Right kidney (tissue), 9 donors: Measurements from ENCODE around the gene IP6K1.
"Not testable (repeated sequence)": the region's sequence is repeated elsewhere in the genome, so short reads cannot be mapped to it uniquely, and the experiment has no call there.

Experiments
- DNase-seq: peaks from one replicate; pipeline ENCODE4 v3.0.0-alpha.2; 2016
- long read RNA-seq, 8 donors: transcript quantifications; one replicate each; lab custom pipeline, GENCODE V29; 2026

IP6K1 gene
- long read RNA-seq, donor 1, full-length matches to known transcripts = 12 of 12 reads
- long read RNA-seq, donor 1, partial matches to known transcripts = 0 of 12 reads
- long read RNA-seq, donor 1, other reads (novel, unspliced or antisense) = 0 of 12 reads
- long read RNA-seq, donor 2, full-length matches to known transcripts = 2 of 2 reads
- long read RNA-seq, donor 2, partial matches to known transcripts = 0 of 2 reads
- long read RNA-seq, donor 2, other reads (novel, unspliced or antisense) = 0 of 2 reads
- long read RNA-seq, donor 3, full-length matches to known transcripts = 11 of 11 reads
- long read RNA-seq, donor 3, partial matches to known transcripts = 0 of 11 reads
- long read RNA-seq, donor 3, other reads (novel, unspliced or antisense) = 0 of 11 reads
- long read RNA-seq, donor 4, full-length matches to known transcripts = 14 of 14 reads
- long read RNA-seq, donor 4, partial matches to known transcripts = 0 of 14 reads
- long read RNA-seq, donor 4, other reads (novel, unspliced or antisense) = 0 of 14 reads
- long read RNA-seq, donor 5, full-length matches to known transcripts = 11 of 11 reads
- long read RNA-seq, donor 5, partial matches to known transcripts = 0 of 11 reads
- long read RNA-seq, donor 5, other reads (novel, unspliced or antisense) = 0 of 11 reads
- long read RNA-seq, donor 6, full-length matches to known transcripts = 11 of 11 reads
- long read RNA-seq, donor 6, partial matches to known transcripts = 0 of 11 reads
- long read RNA-seq, donor 6, other reads (novel, unspliced or antisense) = 0 of 11 reads
- long read RNA-seq, donor 7, full-length matches to known transcripts = 17 of 17 reads
- long read RNA-seq, donor 7, partial matches to known transcripts = 0 of 17 reads
- long read RNA-seq, donor 7, other reads (novel, unspliced or antisense) = 0 of 17 reads
- long read RNA-seq, donor 8, full-length matches to known transcripts = 12 of 12 reads
- long read RNA-seq, donor 8, partial matches to known transcripts = 0 of 12 reads
- long read RNA-seq, donor 8, other reads (novel, unspliced or antisense) = 0 of 12 reads

DNA sequence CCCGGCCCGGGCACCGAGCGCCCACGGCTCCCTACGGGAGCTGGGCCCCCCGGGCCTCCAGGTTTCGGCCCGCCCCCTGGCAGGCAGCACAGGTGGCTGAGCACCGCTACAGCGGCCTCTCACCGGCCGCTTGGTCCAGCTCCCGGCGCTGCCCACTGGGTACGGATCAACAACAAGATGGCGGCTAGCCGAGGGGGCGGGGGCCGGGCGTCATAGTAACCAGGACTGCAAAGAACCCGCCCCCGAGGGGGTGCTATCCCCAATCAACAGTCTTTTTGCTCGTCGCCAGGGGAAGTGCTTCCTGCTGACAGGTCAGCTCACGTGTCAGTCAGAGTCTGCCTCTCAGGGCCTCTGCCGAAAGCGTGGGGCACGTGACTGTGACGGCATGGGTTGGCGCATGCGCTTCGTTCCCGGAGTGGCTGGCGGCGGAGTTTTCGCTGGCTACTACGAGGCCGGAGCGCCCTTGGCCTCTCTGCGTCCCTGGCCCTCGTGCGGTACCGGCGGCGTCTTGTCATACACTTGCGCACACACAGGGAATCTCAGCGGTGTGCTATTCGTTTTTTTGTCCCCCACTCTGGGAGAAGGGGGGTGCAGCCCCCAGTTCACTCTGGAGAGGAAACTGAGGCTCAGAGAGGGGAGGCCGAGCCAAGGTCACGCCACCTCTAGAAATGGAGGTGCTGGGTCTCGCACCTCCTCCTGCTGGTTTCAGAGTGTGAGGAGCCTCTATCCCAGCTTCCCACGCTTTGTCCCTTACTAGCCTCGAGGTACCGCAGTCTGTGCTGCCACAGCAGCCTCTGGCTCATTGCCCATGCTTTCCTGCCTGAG lies at the start of gene IP6K1:
Gene IP6K1 (minus strand): TSS at position 186 of the 825 bp plus-strand sequence. CDS start 38,502 bp downstream, outside the sequence.
- DNase-seq = peak; percentile 98

DNA sequence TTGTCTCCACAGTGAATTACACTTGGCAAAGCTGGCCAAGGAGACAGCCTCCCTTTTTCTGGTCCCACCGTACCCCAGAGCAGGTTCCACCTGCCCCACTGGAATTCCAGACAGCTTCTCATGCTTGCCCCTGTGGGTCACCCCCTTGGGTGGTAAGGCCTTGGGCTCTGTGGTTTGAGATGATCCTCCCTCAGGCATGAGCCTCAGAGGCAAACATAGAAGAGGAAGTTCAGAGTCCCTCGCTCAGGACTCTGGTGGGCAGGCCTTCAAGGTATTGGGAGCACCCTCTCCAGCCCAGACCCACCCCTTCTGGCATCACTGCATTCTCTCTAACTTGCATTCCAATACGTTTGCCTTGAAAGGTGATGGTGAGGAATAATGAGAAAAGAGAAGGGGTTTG lies 45.0 kb upstream of the IP6K1 start:
- DNase-seq = no peak

DNA sequence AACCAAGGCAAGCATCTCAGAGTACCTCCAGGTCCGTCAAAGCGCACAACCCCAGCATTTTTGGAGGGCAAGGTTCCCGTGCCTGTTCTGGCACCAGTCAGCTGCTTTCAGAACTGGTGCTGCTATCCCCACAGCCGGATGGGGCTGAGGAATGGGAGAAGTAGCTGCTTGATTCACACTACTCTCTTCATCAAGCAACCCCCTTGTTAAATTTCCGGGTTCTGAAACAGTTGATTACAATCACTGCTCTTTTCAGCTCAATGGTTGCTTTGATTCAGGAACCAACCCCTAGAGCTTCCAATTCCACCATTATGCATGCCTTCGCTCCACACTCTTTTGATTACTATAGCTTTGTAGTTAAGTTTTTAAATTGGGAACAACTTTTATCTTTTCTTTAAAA lies 39.7 kb upstream of the IP6K1 start:
- DNase-seq = no peak

DNA sequence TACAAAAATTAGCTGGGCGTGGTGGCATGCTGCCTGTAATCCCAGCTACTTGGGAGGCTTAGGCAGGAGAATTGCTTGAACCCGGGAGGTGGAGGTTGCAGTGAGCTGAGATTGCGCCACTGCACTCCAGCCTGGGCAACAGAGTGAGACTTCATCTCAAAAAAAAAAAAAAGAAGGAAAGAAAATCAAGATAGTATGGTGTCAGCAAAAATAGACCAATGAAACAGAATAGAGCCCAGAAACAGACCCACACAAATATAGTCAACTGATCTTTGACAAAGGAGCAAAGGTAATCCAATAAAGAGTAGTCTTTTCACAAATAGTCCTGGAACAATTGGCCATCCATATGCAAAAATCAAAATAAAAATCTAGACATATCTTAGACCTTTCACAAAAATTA lies 36.8 kb upstream of the IP6K1 start:
- DNase-seq = not testable (repeated sequence)

DNA sequence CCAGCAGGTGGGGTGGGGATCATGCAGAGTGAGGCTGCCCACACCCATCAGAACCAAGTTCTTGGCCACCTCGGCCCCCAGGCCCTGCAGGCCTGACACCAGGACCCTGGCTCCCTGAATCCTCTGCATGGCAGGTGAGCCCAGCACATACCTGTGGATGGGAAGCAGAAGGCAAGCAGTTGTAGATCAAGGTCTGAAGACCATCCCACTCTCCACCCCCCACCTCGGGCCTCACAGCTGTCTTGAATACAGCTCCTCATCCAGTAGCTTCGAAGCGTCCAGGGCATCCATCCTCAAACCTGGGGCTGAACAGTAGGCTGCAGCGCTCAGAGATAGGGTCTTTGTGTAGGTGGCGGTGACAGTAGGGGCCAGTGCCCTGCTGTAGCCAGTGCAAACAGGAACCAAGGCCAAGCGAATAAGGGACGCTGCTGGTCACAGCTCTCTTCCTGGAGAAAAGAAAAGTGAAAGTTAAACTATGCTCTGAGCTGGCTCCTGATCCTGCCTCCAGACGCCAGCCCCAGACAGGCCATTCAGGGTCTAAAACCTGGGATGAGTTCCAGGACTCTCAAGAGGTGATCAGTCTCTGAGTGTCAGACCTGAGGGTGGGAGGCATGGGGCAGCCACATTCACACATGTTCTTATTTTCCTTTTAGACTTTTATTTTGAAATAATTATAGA lies 27.3 kb upstream of the IP6K1 start, which contains the start of gene UBA7:
Gene UBA7 (minus strand): TSS at position 457 of the 678 bp plus-strand sequence. CDS start 166 bp downstream, at position 291.
- DNase-seq = peak; percentile 40

DNA sequence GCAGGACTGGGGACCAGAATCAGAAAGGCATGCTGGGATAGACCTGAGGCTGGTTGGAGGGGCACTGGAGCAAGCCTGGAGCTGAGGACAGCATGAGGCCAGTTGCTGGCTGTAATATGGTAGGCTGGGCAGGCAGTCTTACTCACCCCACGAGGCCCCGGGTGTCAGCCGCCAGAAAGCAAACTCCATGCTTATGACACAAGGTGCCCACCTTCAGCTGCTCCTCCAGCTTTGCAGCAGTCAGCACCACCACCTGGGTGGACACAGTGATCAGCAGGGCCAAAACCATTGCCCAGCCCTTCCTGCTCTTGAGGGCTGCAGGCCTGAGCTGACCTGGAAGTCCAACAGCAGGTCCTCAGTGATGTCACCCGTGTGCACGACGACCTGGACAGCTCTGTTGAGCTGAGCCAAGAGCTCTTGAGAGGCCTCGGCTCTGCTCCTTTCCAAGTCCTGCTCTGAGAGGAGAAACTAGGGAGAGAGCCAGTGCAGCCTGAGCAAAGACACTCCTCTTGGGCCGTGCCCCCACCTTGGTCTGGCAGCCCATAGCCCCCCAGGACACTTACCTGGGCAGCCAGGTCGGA lies 26.7 kb upstream of the IP6K1 start:
- DNase-seq = no peak

DNA sequence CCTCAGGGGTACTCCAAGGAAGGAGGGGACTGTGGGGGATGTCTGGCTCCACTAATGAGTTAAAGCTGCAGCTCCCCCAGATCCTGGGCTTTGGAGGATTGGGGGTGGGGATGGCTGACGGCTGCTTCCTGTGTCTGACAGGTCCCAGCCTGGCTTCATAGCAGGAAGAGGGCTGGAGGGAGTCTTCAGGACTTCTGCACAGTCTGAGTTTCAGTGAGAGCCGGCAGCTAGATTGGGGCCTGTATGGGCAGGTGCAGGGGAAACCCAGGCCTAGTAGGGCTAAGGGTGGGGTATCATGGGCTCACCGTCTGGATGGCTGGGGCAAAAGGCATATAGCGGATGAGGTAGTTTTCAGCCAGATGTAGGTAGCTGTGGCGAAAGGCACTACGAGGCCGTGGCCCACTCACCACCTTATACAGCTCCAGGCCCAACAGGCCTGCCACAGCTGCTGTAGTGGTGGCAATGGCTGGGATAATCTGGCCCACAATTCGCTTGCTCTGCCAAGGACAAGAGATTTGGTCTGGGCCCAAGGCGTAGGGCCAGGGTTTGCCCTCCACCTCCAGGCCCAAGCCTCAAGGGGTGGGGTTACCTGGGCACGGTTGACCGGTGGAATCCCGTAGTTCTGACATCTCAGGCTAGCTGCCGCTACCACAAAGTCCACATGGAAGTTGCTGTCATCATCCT lies 21.2 kb upstream of the IP6K1 start:
- DNase-seq = peak; percentile 49

DNA sequence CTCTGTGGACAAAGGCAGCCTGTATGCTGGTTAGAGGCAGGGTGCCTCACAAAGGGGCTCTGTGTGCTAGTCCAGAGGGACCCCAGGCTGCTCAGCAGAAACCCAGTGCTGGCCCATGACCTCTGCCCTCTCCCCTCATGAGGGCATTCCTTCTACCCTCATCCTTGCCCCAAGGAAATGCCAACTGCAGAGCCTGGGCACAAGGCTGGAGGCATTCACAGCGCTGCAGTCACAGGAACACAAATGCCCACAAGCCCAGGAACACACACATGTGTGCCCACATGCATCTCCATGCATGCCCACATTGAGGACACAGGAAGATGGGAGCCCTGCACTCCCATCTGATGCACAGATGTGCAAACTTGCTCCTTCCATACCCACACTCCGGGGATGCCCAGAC lies 20.5 kb upstream of the IP6K1 start:
- no peak for DNase-seq

DNA sequence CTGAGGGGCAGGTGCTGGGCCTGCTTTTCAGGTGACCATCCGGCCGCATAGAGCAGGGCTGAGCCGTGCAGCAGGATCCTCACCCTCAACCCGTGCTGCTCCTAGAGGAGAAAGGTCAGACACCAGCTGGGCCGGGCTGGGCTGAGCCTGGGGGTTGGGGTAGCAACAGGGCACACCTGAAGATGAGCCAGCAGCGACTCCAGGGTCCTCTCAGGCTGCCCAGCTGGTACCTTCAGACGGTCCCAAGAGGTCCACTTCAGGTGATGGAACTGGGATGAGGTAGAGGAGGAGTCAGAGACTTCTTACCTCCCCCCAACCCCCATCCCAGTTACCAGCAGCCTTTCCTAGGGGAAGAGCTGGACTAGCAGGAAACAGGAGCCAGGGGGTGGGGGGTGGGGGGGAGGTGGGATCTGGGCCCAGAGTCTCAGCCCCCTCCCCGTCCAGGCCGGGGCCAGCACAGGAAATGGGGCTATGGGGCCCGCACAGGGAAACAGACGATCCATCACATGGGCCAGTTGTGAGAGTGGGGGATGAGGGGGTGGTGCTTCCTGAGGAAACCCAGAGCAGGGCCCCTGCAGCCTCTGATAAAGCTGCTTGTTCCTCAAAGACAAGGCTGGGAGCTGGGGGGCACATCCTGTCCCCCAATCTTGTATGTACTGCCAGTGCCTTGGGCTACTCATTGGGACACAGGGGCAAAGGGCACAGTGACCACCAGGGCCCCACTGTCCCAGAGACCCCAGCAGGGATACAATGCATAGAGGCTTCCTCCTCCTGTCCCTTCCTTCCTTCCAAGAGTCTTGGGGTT lies 19.8 kb upstream of the IP6K1 start:
- DNase-seq = peak; percentile 53

DNA sequence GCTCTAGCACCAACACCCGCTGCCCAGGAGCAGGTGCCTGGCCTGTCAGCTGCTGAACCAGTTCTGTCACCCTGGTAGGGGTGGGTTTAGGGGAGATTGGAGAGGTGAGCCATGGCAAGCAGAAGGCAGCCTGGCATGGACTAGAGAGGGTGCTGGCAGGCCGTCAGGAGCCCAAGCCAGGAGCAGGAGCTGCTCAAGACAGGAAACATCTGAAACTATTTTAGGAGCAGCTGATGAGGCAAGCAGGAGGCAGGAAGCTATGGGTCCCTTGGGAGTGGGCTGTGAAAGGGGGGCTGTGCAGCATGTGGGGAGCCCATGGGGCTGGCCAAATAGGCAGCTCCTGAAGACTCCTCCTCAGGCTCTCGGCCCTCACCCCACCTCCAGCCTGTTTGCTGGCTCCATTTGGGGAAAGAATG lies 19.0 kb upstream of the IP6K1 start:
- DNase-seq = peak; percentile 50

DNA sequence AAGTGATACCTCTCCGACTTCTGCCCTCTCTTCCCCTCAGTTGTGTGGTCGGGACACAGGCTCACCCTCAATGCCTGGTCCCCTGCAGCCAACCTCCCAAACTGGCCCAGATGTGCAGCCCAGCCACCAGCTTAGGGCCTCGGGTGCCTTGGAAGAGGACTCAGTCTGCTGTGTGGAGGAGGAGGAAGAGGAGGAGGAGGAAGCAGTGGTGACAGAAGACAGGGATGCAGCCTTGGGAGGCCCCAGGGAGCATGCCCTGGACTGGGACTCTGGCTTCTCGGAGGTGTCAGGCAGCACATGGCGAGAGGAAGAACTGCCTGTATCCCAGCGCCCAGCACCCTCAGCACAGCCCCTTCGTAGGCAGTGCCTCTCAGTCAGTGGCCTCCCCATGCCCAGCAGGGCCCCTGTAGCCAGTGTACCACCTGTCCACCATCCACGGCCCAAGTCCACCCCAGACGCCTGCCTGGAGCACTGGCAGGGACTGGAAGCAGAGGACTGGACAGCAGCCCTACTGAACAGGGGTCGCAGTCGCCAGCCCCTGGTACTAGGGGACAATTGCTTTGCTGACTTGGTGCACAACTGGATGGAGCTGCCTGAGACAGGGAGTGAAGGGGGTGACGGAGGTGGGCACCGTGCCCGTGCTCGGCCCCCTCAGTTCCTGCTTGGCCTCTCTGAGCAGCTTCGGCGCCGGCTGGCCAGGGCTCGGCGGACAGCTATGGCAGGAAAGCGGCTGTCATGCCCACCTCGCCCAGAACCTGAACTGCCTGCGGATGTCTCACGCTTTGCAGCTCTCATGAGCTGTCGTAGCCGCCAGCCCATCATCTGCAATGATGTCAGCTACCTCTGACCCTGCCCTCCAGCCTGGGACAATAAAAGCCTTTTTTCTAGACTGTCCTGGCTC lies 18.0 kb upstream of the IP6K1 start:
- DNase-seq = no peak

DNA sequence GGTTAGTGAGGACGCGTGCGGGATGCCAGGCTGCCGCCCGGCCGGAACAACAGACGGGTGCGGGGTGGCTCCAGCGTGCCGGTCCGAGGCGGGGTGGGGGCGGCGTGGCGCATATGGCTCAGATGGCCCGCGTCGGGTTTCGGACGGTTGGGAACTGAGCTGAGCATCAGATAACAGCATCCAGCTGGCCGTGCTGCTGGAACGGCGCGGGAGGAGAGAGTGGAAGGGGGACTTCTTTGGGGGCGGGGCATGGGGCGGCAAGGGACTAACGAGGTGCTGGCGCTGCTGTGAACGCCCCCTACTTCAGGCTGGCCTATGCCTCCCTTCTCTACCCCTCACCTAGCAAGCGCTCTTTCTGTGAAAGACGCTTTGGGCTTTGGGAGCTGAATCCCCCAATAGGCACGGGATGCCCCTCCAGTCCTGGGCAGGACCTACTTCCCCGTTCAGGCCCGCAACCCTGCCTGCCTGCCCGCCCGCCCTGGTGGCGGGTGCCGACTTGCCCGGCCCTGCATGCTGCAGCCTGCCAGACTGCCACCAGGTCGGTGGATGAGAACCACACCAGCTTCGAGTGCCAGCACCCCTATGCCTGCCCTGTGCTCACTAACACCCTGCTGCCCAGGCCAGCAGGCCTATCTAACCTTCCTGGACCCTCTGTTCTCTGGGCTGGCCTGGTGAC lies 17.3 kb upstream of the IP6K1 start:
- DNase-seq = peak; percentile 63

DNA sequence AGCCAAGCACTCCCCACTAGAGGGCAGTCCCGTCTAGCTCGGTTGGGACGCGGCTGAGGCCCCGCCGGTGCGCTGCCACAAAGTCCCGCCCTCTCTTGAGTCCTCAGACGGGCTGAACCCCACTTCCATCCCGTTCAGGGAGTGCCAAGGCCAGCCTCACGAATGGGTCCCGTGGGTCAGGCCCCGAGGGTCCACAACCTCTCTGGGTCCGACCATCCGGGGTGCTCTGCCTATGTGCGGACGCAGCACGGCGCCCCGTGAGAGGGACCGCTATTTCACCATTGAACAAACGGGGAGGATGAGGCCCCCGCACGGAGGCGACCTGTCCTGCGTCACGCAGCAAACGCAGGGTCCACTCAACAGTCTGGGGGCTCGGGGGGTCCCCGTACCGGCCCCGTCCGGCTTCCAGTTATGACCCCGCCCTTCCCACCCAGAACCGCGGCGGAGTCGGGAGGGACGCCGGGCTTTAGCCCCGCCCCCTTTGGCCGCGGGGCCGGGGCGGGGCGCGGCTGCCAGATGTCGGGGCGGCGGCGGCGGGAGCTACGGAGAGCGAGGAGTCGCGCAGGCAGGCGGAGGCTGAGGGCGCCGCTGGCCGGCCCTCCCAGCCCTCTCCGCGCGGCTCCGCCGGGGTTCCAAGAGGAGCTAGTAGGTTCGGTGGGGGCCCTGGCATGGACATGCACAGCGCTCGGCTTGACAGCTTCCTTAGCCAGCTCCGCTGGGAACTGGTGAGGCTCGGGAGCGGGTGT lies 16.6 kb upstream of the IP6K1 start, which contains the start of gene INKA1:
Gene INKA1 (plus strand): TSS at position 543 of the 746 bp plus-strand sequence. CDS start 132 bp downstream, at position 675.
- peak; percentile 94 for DNase-seq

DNA sequence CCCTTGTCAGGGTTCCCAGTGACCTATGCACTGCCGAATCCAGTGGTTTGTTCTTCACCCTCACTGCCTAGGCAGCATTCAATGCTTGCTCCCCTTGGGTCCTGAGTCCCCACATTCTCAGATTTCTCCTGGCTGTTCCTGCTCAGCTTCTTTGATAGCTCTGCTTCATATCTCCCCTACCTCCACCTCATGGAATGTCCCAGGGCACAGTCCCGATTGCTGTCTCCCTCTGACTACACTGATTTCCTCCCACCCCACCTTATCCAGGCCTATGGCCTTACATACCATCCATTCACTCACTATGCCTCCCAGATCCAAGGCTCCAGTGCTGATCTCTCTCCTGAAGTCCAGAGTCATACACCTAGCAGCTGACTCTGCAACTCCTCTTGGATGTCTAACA lies 14.8 kb upstream of the IP6K1 start:
- no peak for DNase-seq

DNA sequence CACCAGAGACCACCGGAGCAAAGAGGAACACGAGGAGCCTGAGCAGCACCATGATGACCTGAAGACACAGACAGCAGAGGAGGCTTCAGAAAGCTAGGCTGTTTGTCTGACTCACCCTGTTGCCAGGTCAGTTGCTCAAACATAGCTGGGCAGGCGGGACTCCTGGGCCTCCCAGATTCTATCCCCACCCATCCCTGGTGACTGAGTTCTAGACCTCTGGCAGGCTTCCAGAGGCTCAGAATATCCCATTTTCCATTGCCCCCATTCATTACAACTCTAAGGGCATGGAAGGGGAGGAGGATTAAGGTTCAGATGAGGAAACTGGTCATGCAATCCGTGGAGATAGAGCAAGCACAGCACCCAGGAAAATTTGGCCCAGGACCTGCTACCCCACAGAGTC lies 13.4 kb upstream of the IP6K1 start, which contains the start of gene CDHR4:
Gene CDHR4 (minus strand): TSS at position 113 of the 400 bp plus-strand sequence. CDS start 61 bp downstream, at position 52.
- no peak for DNase-seq

DNA sequence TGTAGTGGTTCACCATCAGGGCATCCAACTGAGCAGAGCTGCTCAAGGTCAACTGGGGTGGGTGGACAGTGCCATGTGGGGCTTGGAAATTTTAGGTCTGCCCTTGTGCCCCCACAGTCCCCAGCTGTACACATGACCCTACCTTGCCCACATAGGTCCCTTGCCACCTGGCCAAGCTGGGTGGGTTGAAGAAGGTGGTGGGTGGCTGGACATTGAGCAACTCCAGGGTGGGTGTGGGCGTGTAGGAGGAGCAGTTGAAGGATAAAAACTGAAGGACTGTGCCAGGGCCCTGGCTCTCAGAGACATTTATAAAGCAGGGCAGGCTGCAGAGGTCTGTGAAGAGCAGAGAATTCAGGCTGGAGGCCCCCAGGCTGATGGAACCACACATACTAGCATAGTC lies 12.8 kb upstream of the IP6K1 start:
- DNase-seq = no peak
